Measurements from ENCODE around the gene LRP8. TPM values are rescaled to one million over a fixed set of nuclear protein-coding genes. Genes with fewer than 3 reads are reported as not detected.
A peak's percentile ranks its signal among the peaks of the same experiment; 100 is the strongest.

Gene LRP8
- total and polyA plus RNA-seq, 9 of the 15 experiments (the other 6 are each of a cell fraction or from before 2014, with no cell fraction given): 7.1 to 56.1 (median 31.3) TPM

- no peak for TF ChIP-seq ZBTB49 (CRISPR knock-in tag; IDR thresholded peaks at IDR 0.05; ENCODE audit: borderline replicate concordance)
- no peak for TF ChIP-seq GATA2 (CRISPR knock-in tag; IDR thresholded peaks at IDR 0.05)
- peak; percentile 69 for TF ChIP-seq CBFA2T3 (IDR thresholded peaks at IDR 0.05)
- TF ChIP-seq NONO (IDR thresholded peaks at IDR 0.05; ENCODE audit: low read depth in 2 of 2, low read length in 1 of 2): no peak
- TF ChIP-seq KDM1A (IDR thresholded peaks at IDR 0.05): peak; percentile 47 to 51; a peak in 2 of 4 replicates
- TF ChIP-seq ZBTB17 (CRISPR knock-in tag; IDR thresholded peaks at IDR 0.05): no peak
- no peak for TF ChIP-seq KLF6 (CRISPR knock-in tag; IDR thresholded peaks at IDR 0.05; ENCODE audit: borderline replicate concordance)
- no peak for TF ChIP-seq ZKSCAN3 (CRISPR knock-in tag; IDR thresholded peaks at IDR 0.05)
- peak; percentile 61 for TF ChIP-seq ZNF766 (CRISPR knock-in tag; conservative IDR thresholded peaks at IDR 0.05)
- no peak for TF ChIP-seq BRF1 (IDR thresholded peaks at IDR 0.05; ENCODE audit: borderline replicate concordance, extremely low read depth, insufficient read length)
- TF ChIP-seq E2F3 (CRISPR knock-in tag; IDR thresholded peaks at IDR 0.05): no peak
- TF ChIP-seq EGR1 (conservative IDR thresholded peaks at IDR 0.05): no peak
- peak; percentile 83 for TF ChIP-seq PRDM10 (IDR thresholded peaks at IDR 0.05; ENCODE audit: partially characterized antibody)
- TF ChIP-seq YY1 (IDR thresholded peaks at IDR 0.05; ENCODE audit: borderline replicate concordance in 1 of 3, control insufficient read depth in 1 of 3, extremely low read depth in 1 of 3, insufficient read depth in 3 of 3, insufficient read length in 1 of 3, insufficient replicate concordance in 2 of 3, low read depth in 1 of 3, low read length in 2 of 3): no peak
- TF ChIP-seq ZNF143 (CRISPR knock-in tag; IDR thresholded peaks at IDR 0.05): no peak
Measured at GRCh38 chr1:53254011-53254640, 73.7 kb downstream of the LRP8 start (continued).

Measured in K562 (cell line).